Non-pigmented ciliary epithelial cell (primary cell): Measurements from ENCODE around the gene PIP5K1C.
A peak's percentile ranks its signal among the peaks of the same experiment; 100 is the strongest.
"Not testable (repeated sequence)": the region's sequence is repeated elsewhere in the genome, so short reads cannot be mapped to it uniquely, and the experiment has no call there.

ENCODE experiments used
- DNase-seq: peaks from one replicate; pipeline ENCODE4 v3.0.0-alpha.2; 2010; ENCODE audit warnings: low read depth

PIP5K1C gene

GRCh38 chr19:3644351-3645066 is 55.8 kb downstream of the PIP5K1C start:
- no peak for DNase-seq

- DNase-seq, result no peak
Measured at GRCh38 chr19:3643674-3644313, 56.5 kb downstream of the PIP5K1C start.

- no peak for DNase-seq
Measured at GRCh38 chr19:3642987-3643673, 57.1 kb downstream of the PIP5K1C start.

- no peak for DNase-seq
Measured at GRCh38 chr19:3642296-3642695, 58.0 kb downstream of the PIP5K1C start.

GRCh38 chr19:3641515-3642269 is 58.6 kb downstream of the PIP5K1C start:
- DNase-seq, result no peak

- no peak for DNase-seq
Measured at GRCh38 chr19:3639479-3639878, 60.8 kb downstream of the PIP5K1C start.

GRCh38 chr19:3638208-3639193 is 61.8 kb downstream of the PIP5K1C start:
- no peak for DNase-seq

- no peak for DNase-seq
Measured at GRCh38 chr19:3637621-3638020, 62.6 kb downstream of the PIP5K1C start.

- DNase-seq, result no peak
Measured at GRCh38 chr19:3636962-3637361, 63.3 kb downstream of the PIP5K1C start.

- DNase-seq, result no peak
Measured at GRCh38 chr19:3636506-3636905, 63.8 kb downstream of the PIP5K1C start.

- DNase-seq, result no peak
Measured at GRCh38 chr19:3634496-3635045, 65.7 kb downstream of the PIP5K1C start.

- DNase-seq, result no peak
Measured at GRCh38 chr19:3633559-3633988, 66.7 kb downstream of the PIP5K1C start.

GRCh38 chr19:3632739-3633558 is 67.3 kb downstream of the PIP5K1C start:
- DNase-seq, result no peak

GRCh38 chr19:3632098-3632497 is 68.2 kb downstream of the PIP5K1C start:
- no peak for DNase-seq

- no peak for DNase-seq
Measured at GRCh38 chr19:3631053-3631861, 69.0 kb downstream of the PIP5K1C start.

GRCh38 chr19:3628766-3629165 is 71.5 kb downstream of the PIP5K1C start:
- DNase-seq, result not testable (repeated sequence)

- DNase-seq, result no peak
Measured at GRCh38 chr19:3627351-3627723, 72.9 kb downstream of the PIP5K1C start.

GRCh38 chr19:3626473-3627350 is 73.6 kb downstream of the PIP5K1C start, which contains the start of gene CACTIN:
Gene CACTIN, minus strand, starts transcription at chr19:3626790. Its CDS starts 28 bp downstream, at chr19:3626762.
- DNase-seq, result peak; percentile 92
